Stomach (tissue), 9 donors: ENCODE data around the gene C2orf76. TPM values are rescaled to one million over a fixed set of nuclear protein-coding genes. Genes with fewer than 3 reads are reported as not detected.

Experiments used
- DNase-seq, 2 donors: peaks; one replicate each; pipeline versions ENCODE4 v3.0.0 to v3.0.0-alpha.2; 2013 to 2019
- H3K27ac ChIP-seq, 5 donors: fragments of 200-600 bp in 4 of 5; sonication (generic) in 4 of 5; one replicate each; pipeline ENCODE4 v1.5.1; 2013 to 2019; ENCODE audit warnings: mild to moderate bottlenecking in 1 of 5, moderate library complexity in 1 of 5
- H3K27me3 ChIP-seq, 3 donors: fragments of 200-600 bp; sonication (generic); one replicate each; pipeline ENCODE4 v1.5.1; 2017 to 2019; ENCODE audit warnings: mixed run types in 1 of 3
- H3K36me3 ChIP-seq, 4 donors: fragments of 200-600 bp; sonication (generic); 1 replicate in 3 of 4; 2 replicates in 1 of 4; pipeline ENCODE4 v1.5.1; 2016 to 2019
- H3K4me1 ChIP-seq, 4 donors: fragments of 200-600 bp; sonication (generic); one replicate each; pipeline ENCODE4 v1.5.1; 2016 to 2019
- H3K4me3 ChIP-seq, 4 donors: fragments of 200-600 bp; sonication (generic) in 3 of 4; one replicate each; pipeline ENCODE4 v1.5.1; 2016 to 2019; ENCODE audit warnings: mild to moderate bottlenecking in 1 of 4
- H3K9me3 ChIP-seq, 4 donors: fragments of 200-600 bp; sonication (generic); one replicate each; pipeline ENCODE4 v1.5.1; 2016 to 2019
- CTCF ChIP-seq, 7 experiments: fragments of 450-650 bp in 4 of 7; fragments of 200-600 bp in 3 of 7; sonication (generic) in 3 of 7; IDR thresholded peaks; one replicate each; pipeline ENCODE4 v1.5.1; 2016 to 2019; ENCODE audit warnings: antibody characterized with exemption in 7 of 7, control low read depth in 2 of 7, mild to moderate bottlenecking in 1 of 7
- EP300 ChIP-seq: sonication (generic); formaldehyde crosslinking; IDR thresholded peaks from one replicate; pipeline ENCODE4 v1.6.1; 2017; ENCODE audit warnings: antibody characterized with exemption
- POLR2A ChIP-seq, 4 donors: fragments of 450-650 bp; IDR thresholded peaks; one replicate each; pipeline ENCODE4 v1.6.1; 2016; ENCODE audit warnings: antibody characterized with exemption in 4 of 4, control low read depth in 2 of 4, mild to moderate bottlenecking in 1 of 4, moderate library complexity in 1 of 4
- POLR2AphosphoS5 ChIP-seq, 3 donors: sonication (generic); formaldehyde crosslinking; IDR thresholded peaks; one replicate each; pipeline ENCODE4 v1.6.1; 2016; ENCODE audit warnings: antibody characterized with exemption in 3 of 3
- WGBS, 5 donors: extraction: QIAGEN DNeasy Blood & Tissue Kit in 3 of 5; methylation state at CpG; one replicate each; pipeline versions ENCODE4 v1.1.5 to v1.1.7; 2013 to 2018; 5-methylcytosine and 5-hydroxymethylcytosine counted together
- intact Hi-C: fragments of 100-400 bp; cut with DNase I; formaldehyde crosslinking; loops from one replicate; pipeline ENCODE4 v1.15.1; 2023; ENCODE audit warnings: low total_unique reads
- polyA plus RNA-seq, 3 donors: library from polyadenylated mRNA; stranded (reverse); fragments of 200-250 nt; gene quantifications; one replicate each; pipeline ENCODE4 v1.2.3, GENCODE V29; 2013
- total RNA-seq, 5 donors: library from RNA; depleted of rRNA; stranded (reverse); fragments of >200 nt; gene quantifications; one replicate each; pipeline versions ENCODE4 v1.1.0 to v1.2.3, GENCODE V29; 2014 to 2016
- donor health status: healthy with polysubstance abuse.
- donor health status: Bipolar disorder and iron deficiency.
- donor health status: healthy.

Gene C2orf76
- total and polyA plus RNA-seq, 8 donors: 6.7 to 30.9 (median 15.2) TPM; not detected in 1

- intact Hi-C loops: loop anchor here (10.0 kb wide), 1 partner anchor 407 kb away; no protein-coding TSS in a partner anchor
- WGBS, 5 donors: 19 to 28% (median 20%) methylated on average over 8 of the region's 8 CpGs
- H3K36me3 ChIP-seq: peaks cover 0 to 20% (median 3%) of the 10 kb centered on the region in 4 donors
- no peaks in the 10 kb centered on the region for H3K27me3 ChIP-seq
- H3K9me3 ChIP-seq: no peaks in the 10 kb centered on the region
- H3K4me1 ChIP-seq: peaks cover 7 to 26% (median 16%) of the 10 kb centered on the region in 4 donors
- DNase-seq: peak in 1 of 2 donors; percentile 63
- H3K27ac ChIP-seq: peak overlapping the region in 2 of 5 donors; percentile 16 to 32
- no peak overlapping the region for H3K4me3 ChIP-seq
- TF ChIP-seq CTCF (IDR thresholded peaks at IDR 0.05) (peak in 5 of 7 experiments; percentile 14 to 25 (median 21)), EP300 (no peak), POLR2AphosphoS5 (IDR thresholded peaks at IDR 0.05) (no peak), POLR2A (IDR thresholded peaks at IDR 0.05) (no peak)
Observed at GRCh38 chr2:119292226-119292625, 74.4 kb downstream of the C2orf76 start.

- no peaks in the 10 kb centered on the region for H3K9me3 ChIP-seq
- no peaks in the 10 kb centered on the region for H3K27me3 ChIP-seq
- H3K27ac ChIP-seq: peak overlapping the region in 2 of 5 donors; percentile 16 to 32
- no peak for DNase-seq
- 72 to 82% (median 77%) methylated on average over 8 of the region's 8 CpGs for WGBS, 5 donors
- no peak overlapping the region for H3K4me3 ChIP-seq
- TF ChIP-seq POLR2AphosphoS5 (IDR thresholded peaks at IDR 0.05) (no peak), EP300 (no peak), CTCF (IDR thresholded peaks at IDR 0.05) (no peak), POLR2A (IDR thresholded peaks at IDR 0.05) (no peak)
- peaks cover 7 to 26% (median 16%) of the 10 kb centered on the region in 4 donors for H3K4me1 ChIP-seq
- intact Hi-C loops: loop anchor here (10.0 kb wide), 1 partner anchor 407 kb away; no protein-coding TSS in a partner anchor
- H3K36me3 ChIP-seq: peaks cover 0 to 23% (median 3%) of the 10 kb centered on the region in 4 donors
Observed at GRCh38 chr2:119291588-119292167, 75.0 kb downstream of the C2orf76 start.

GRCh38 chr2:119290859-119291587, 75.6 kb downstream of the C2orf76 start:
- peak; percentile 80 to 87 for DNase-seq
- Histone ChIP-seq H3K27me3 (no peaks in the 10 kb centered on the region), H3K9me3 (no peaks in the 10 kb centered on the region), H3K36me3 (peaks cover 0 to 29% (median 3%) of the 10 kb centered on the region in 4 donors), H3K4me1 (peaks cover 7 to 26% (median 16%) of the 10 kb centered on the region in 4 donors), H3K27ac (peak overlapping the region in 1 of 5 donors; percentile 32), H3K4me3 (no peak overlapping the region)
- 23 to 70% (median 30%) methylated on average over 15 of the region's 15 CpGs for WGBS, 5 donors
- TF ChIP-seq POLR2AphosphoS5 (IDR thresholded peaks at IDR 0.05): no peak
- TF ChIP-seq CTCF (IDR thresholded peaks at IDR 0.05): peak in 5 of 7 experiments; percentile 40 to 83 (median 74)
- TF ChIP-seq POLR2A (IDR thresholded peaks at IDR 0.05): no peak
- TF ChIP-seq EP300: no peak
- intact Hi-C loops: loop anchor here (10.0 kb wide), 1 partner anchor 406 kb away; no protein-coding TSS in a partner anchor

- TF ChIP-seq POLR2A (IDR thresholded peaks at IDR 0.05): no peak
- TF ChIP-seq POLR2AphosphoS5 (IDR thresholded peaks at IDR 0.05): no peak
- no peak for TF ChIP-seq EP300
- no peak for TF ChIP-seq CTCF (IDR thresholded peaks at IDR 0.05)
- H3K4me3 ChIP-seq: no peak overlapping the region
- WGBS, 5 donors: 80 to 94% (median 91%) methylated on average over 6 of the region's 6 CpGs
- H3K4me1 ChIP-seq: peaks cover 7 to 26% (median 16%) of the 10 kb centered on the region in 4 donors
- peak in 1 of 2 donors; percentile 32 for DNase-seq
- intact Hi-C loops: loop anchor here (10.0 kb wide), 2 partner anchors 275 to 405 kb away; no protein-coding TSS in a partner anchor
- H3K9me3 ChIP-seq: no peaks in the 10 kb centered on the region
- no peaks in the 10 kb centered on the region for H3K27me3 ChIP-seq
- peaks cover 0 to 25% (median 3%) of the 10 kb centered on the region in 4 donors for H3K36me3 ChIP-seq
- peak overlapping the region in 3 of 5 donors; percentile 33 to 60 (median 43) for H3K27ac ChIP-seq
Observed at GRCh38 chr2:119289642-119290041, 77.0 kb downstream of the C2orf76 start.
